Choroid plexus epithelial cell (primary cell): Measurements from ENCODE around the gene RO60.

Source experiments
- DNase-seq: peaks from one replicate; pipeline ENCODE4 v3.0.0-alpha.2; 2010; ENCODE audit warnings: low read depth
- H3K4me3 ChIP-seq: 2 replicates; pipeline ENCODE4 v1.5.1; 2011; ENCODE audit warnings: low read depth, mild to moderate bottlenecking, control low read depth, low read length, moderate library complexity
- TF ChIP-seq, protein P1 (sequence below): conservative IDR thresholded peaks from 2 replicates; pipeline ENCODE4 v1.5.1; 2011; ENCODE audit warnings: low read depth, mild to moderate bottlenecking, control low read depth, inconsistent platforms, low read length, moderate library complexity

Gene RO60

DNA sequence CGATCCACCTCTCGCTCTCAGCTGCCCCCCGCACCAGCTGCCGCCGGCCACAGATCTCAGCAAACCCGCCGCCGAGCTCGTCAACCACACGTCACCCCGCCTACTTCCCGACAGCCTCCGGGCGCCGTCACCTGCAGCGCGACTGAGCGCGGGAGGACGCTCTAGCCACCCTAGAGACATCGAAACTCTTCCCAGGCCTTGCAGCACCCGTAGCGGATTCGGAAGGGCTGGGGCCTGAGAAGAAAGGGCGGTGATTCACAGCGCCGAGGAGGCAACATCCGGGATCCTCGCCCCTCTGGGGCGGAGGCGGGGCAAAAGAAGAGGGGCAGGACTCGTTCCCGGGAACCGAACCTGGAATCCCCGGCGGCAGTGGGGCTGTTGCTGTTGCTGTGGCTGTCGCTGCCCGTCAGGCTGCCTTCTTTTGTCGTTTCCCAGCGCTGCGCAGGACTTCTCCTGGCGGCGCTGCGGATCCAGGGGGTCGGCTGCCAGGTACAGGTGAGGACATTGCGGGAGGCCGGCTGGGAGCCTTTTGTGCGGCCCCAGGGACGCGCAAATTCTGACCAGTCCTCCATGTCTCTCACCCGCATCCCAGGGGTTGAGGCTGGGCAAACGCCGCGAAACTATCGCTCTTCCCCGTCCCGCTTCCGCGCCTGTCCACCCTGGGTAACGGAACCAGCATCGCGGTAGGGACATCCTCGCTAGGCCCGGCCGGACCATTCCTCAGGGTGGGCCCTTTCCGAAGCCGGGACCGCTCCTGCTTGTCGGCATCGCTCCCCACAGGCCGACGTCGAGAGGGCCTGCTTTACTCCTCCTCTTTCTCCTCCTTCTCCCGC is at the start of gene RO60, which contains the start of gene UCHL5:
Gene RO60, plus strand, starts transcription at position 331 of the 833 bp plus-strand sequence. CDS start 9,443 bp downstream, outside the sequence.
Gene UCHL5, minus strand, starts transcription at position 79 of the 833 bp plus-strand sequence. CDS start 100 bp downstream, outside the sequence.
- DNase-seq: peak; percentile 99
- TF ChIP-seq, protein P1, sequence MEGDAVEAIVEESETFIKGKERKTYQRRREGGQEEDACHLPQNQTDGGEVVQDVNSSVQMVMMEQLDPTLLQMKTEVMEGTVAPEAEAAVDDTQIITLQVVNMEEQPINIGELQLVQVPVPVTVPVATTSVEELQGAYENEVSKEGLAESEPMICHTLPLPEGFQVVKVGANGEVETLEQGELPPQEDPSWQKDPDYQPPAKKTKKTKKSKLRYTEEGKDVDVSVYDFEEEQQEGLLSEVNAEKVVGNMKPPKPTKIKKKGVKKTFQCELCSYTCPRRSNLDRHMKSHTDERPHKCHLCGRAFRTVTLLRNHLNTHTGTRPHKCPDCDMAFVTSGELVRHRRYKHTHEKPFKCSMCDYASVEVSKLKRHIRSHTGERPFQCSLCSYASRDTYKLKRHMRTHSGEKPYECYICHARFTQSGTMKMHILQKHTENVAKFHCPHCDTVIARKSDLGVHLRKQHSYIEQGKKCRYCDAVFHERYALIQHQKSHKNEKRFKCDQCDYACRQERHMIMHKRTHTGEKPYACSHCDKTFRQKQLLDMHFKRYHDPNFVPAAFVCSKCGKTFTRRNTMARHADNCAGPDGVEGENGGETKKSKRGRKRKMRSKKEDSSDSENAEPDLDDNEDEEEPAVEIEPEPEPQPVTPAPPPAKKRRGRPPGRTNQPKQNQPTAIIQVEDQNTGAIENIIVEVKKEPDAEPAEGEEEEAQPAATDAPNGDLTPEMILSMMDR: peak; percentile 8
- H3K4me3 ChIP-seq: peak within 1 kb of the TSS; percentile 94

DNA sequence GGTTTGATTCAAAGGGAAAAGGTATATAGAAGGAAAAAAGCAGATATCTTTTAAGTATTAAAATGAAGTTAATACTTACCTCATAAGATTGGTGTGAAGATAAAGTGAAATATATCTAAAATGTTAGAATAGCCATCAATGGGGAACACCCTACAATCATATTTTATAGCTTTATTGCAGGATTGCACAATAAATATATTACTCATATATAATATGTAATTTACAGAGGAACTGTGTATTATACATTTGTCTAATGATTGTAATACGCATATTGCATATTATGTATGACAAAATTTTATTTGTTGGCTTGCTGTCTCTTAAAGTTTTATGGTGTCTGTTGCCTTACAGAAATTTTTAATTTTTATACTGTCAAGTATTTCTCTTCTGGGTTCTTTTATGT is 48.0 kb upstream of the RO60 start:
- TF ChIP-seq, protein P1: no peak
- DNase-seq: no peak
- no peak overlapping the region for H3K4me3 ChIP-seq

DNA sequence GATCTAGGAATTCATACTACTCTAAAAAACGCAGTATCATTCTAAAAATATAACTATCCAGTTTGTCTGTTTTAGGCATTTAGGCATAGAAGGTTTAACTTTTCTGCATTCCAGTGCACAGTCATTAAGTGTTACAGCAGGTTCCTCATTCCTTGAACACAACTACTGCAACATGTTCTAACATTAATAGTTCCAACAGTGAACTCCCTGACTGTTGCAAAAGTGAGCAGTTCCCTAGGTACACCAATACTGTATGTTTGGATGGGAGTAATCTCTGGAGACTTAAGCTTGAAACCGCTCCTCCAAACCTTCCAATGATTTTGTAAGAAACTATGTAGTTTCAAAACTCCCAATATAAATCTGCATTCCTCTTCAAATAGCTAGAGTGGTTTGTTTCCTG is 46.4 kb upstream of the RO60 start:
- no peak overlapping the region for H3K4me3 ChIP-seq
- TF ChIP-seq, protein P1: no peak
- DNase-seq: peak; percentile 84

DNA sequence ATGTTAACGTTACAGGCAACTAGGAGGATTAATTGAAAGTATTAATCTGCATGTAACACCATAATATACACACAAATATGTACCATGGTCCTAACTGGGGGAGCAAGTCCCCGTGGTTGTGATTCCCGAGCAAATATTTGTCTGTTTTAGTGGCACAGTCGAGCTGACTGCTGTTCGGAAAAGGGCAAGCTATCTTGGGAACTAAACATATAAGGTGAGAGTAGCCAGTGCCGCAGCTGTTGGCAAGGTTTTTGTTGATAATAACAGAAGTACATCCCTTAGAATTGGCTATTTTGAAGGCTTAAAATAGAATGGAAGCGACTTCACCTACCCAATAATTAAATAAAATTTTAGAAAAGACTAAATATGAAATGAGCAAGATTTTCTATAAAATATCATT is 45.7 kb upstream of the RO60 start:
- DNase-seq: no peak
- TF ChIP-seq, protein P1: no peak
- no peak overlapping the region for H3K4me3 ChIP-seq

DNA sequence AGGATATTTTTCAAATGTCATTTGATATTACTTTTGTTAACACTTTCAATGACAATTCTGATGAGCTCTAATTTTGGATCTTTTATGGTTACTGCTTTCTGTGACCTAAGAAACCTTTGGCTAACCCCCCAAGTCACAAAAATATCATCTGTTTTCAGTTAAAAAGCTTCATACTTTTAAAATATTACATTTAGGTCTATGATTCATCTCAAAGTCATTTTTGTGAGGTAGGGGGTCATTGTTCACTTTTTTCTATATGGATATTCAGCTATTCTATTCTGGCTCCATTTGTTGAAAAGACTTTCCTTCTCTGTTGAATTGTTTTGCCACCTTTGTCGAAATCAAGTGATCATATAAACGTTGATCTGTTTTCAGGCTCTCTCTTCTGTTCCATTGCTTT is 45.0 kb upstream of the RO60 start:
- no peak overlapping the region for H3K4me3 ChIP-seq
- peak; percentile 40 for DNase-seq
- TF ChIP-seq, protein P1: no peak

DNA sequence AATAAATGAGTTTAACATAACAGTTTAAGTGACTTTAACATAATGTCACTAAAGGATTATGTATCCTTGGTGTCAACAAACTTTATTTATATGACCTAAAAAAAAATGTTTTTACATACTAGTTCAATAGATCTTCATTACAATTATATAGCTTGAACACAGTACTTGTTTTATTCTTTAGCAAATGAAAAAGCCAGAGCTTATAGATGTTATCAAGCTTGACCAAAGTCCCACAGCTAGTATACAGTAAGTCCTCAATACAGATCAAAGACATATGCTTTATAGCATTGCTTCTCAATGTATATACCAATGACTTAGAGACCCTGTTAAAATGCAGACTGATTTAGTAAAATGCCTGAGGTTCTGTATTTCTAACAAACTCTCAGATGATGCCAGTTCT is 42.6 kb upstream of the RO60 start:
- TF ChIP-seq, protein P1: no peak
- DNase-seq: no peak

More for the DNA sequence above, 42.6 kb upstream of the RO60 start:
- H3K4me3 ChIP-seq: no peak overlapping the region
